GM11168 (cell line): Measurements from ENCODE around the gene SCRN1.
"Not testable (repeated sequence)": the region's sequence is repeated elsewhere in the genome, so short reads cannot be mapped to it uniquely, and the experiment has no call there.

Experiments
- in situ Hi-C: fragments of 300-500 bp; cut with MboI; formaldehyde crosslinking; loops from one replicate; pipeline ENCODE4 v1.12.0; 2022; ENCODE audit warnings: low sequenced_read_pairs; ENCODE audit not compliant: unreplicated experiment

The SCRN1 gene

GRCh38 chr7:29896685-29897411, 92.8 kb downstream of the SCRN1 start:
- in situ Hi-C loops, result no loop called here

GRCh38 chr7:29895559-29895958, 94.0 kb downstream of the SCRN1 start:
- in situ Hi-C loops, result no loop called here

GRCh38 chr7:29894256-29894655, 95.3 kb downstream of the SCRN1 start:
- in situ Hi-C loops, result no loop called here

- in situ Hi-C loops, result no loop called here
Observed at GRCh38 chr7:29893351-29893965, 96.1 kb downstream of the SCRN1 start.

GRCh38 chr7:29892231-29892630, 97.4 kb downstream of the SCRN1 start:
- in situ Hi-C loops, result no loop called here

GRCh38 chr7:29891766-29892165, 97.8 kb downstream of the SCRN1 start:
- in situ Hi-C loops, result no loop called here

- in situ Hi-C loops, result not testable (repeated sequence)
Observed at GRCh38 chr7:29890786-29891185, 98.8 kb downstream of the SCRN1 start.

GRCh38 chr7:29890251-29890650, 99.3 kb downstream of the SCRN1 start:
- in situ Hi-C loops, result no loop called here

- in situ Hi-C loops, result no loop called here
Observed at GRCh38 chr7:29889288-29889687, 100.3 kb downstream of the SCRN1 start.

- in situ Hi-C loops, result no loop called here
Observed at GRCh38 chr7:29888006-29888405, 101.6 kb downstream of the SCRN1 start.

- in situ Hi-C loops, result no loop called here
Observed at GRCh38 chr7:29886827-29887226, 102.8 kb downstream of the SCRN1 start.

- in situ Hi-C loops, result no loop called here
Observed at GRCh38 chr7:29885626-29886025, 104.0 kb downstream of the SCRN1 start.

GRCh38 chr7:29884399-29885272, 105.0 kb downstream of the SCRN1 start:
- in situ Hi-C loops, result no loop called here

GRCh38 chr7:29883462-29884398, 105.9 kb downstream of the SCRN1 start:
- in situ Hi-C loops, result no loop called here

GRCh38 chr7:29882481-29882880, 107.1 kb downstream of the SCRN1 start:
- in situ Hi-C loops, result no loop called here

- in situ Hi-C loops, result no loop called here
Observed at GRCh38 chr7:29881724-29882123, 107.9 kb downstream of the SCRN1 start.

- in situ Hi-C loops, result no loop called here
Observed at GRCh38 chr7:29879609-29880008, 110.0 kb downstream of the SCRN1 start.

- in situ Hi-C loops, result no loop called here
Observed at GRCh38 chr7:29878081-29878688, 111.4 kb downstream of the SCRN1 start.

- in situ Hi-C loops, result no loop called here
Observed at GRCh38 chr7:29877196-29877595, 112.4 kb downstream of the SCRN1 start.

GRCh38 chr7:29875741-29876140, 113.9 kb downstream of the SCRN1 start:
- in situ Hi-C loops, result no loop called here
